NCI-H128 (cell line): ENCODE results near the gene BAIAP2.
"Not testable (repeated sequence)": the region's sequence is repeated elsewhere in the genome, so short reads cannot be mapped to it uniquely, and the experiment has no call there.

Experiments
- DNase-seq: peaks from one replicate; lab custom pipeline; 2025; ENCODE audit not compliant: unreplicated experiment; lab: John Stamatoyannopoulos, UW

BAIAP2 gene

GRCh38 chr17:81066072-81066471, 31.1 kb downstream of the BAIAP2 start:
- no peak for DNase-seq

DNA sequence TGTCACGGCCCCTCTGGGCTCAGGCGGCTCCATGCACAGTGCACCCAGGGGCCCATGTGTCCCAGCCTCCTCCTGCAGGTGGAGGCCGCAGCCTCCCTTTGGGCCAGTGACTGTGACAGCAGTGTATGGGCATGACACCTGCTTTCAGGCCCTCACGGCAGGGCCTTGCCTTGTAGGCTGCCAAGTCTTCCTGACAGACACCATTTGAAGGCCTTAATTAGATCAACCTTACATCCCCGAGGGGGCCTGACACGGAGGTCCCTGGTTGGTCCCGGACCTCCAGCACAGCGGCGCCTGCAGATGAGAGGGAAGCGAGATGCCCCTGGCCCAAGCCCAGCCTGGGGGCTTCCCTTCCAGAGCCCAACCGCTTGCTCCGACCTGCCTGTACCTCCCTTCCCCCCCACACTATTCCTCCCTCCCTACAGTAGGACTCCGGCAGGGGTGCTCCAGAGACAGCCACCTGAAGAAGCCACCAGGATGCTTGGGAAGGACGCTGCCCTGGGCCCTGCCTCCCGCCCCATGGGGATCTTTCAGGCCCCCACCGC, 31.9 kb downstream of the BAIAP2 start:
- no peak for DNase-seq

- DNase-seq, result no peak
These were observed 32.5 kb downstream of the BAIAP2 start for GRCh38 chr17:81067391-81067811.

GRCh38 chr17:81068411-81069134, 33.6 kb downstream of the BAIAP2 start:
- no peak for DNase-seq

- DNase-seq, result no peak
These were observed 34.2 kb downstream of the BAIAP2 start for GRCh38 chr17:81069135-81069645.

GRCh38 chr17:81070541-81071246, 35.7 kb downstream of the BAIAP2 start:
- DNase-seq, result no peak

DNA sequence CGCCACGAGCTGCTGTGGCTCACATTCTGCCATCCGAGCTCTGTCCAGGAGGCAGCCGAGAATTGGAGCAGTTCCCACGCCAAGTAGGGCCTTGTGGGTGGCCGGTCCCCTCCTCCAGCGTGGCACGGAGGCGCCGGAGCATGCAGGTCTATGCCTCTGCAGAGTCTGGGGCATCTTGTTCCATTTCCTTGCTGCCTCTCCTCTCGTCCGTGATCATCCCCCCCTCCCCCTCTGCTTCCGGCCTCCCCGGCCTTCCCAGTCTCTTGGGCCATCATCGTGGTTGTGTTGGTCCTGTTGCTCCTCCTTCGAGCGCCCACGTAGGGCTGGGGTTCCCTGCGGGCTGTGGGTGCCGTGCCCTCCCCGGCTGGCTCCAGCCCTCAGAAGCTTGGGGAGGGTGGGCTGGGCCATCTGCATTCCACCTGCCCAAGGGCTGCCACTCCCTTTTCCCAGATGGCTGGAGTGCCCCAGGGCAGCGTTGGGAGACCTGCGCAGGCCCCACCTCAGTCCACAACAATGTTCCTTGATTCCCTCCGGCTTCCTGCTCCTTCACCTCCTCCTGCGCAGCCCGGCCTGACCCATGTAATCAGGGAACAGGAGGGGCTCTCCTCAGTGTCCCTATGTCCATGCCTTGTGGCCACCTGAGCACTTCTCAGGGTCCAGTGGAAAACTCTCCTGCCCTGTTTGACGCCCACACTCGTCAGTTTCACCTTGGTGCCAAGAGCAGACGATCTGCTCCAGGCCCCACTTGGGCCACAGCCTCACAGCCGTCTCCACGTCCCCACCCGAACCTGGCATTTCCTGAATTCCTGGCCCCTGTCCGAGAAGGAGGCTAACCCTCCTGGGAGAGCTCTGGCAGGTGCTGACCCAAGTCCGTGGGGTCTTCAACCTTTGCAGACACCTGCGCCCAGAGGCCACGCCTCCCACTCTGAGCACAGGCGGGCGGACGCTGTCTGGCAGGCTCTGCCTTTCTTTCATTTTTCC, 37.1 kb downstream of the BAIAP2 start:
- no peak for DNase-seq

DNA sequence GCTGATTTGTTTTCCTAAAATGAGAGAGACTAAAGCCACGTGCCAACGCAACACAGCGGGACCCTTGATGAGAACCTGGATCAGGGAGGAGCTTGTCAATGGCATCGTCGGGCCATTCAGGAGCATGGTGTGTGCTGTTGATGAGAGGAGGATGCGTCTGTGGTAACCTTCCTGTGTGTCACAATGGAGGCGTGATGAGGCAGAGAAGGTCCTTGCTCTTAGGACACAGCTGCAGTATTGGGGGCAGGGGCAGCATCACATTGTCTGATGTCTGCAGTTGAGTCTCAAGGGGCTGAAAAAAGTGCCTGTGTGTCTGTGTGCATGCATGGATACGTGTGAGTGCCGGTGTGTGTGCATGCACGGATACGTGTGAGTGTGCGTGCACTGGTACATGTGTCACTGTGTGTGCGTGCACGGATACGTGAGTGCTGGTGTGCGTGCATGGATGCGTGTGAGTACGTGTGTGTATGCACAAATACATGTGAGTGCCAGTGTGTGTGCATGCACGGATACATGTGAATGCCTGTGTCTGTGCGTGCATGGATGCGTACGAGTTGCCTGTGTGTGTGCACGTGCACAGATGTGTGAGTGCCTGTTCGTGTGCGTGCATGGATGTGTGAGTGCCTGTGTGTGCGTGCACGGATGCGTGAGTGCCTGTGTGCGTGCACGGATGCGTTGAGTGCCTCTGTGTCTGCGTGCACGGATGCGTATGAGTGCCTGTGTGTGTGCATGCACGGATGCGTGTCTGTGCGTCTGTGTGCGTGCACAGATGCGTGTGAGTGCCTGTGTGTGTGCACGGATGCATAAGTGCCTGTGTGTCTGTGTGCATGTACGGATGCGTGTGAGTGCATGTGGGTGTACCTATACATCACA, 39.3 kb downstream of the BAIAP2 start:
- no peak for DNase-seq

- no peak for DNase-seq
These were observed 39.9 kb downstream of the BAIAP2 start for GRCh38 chr17:81074875-81075274.

DNA sequence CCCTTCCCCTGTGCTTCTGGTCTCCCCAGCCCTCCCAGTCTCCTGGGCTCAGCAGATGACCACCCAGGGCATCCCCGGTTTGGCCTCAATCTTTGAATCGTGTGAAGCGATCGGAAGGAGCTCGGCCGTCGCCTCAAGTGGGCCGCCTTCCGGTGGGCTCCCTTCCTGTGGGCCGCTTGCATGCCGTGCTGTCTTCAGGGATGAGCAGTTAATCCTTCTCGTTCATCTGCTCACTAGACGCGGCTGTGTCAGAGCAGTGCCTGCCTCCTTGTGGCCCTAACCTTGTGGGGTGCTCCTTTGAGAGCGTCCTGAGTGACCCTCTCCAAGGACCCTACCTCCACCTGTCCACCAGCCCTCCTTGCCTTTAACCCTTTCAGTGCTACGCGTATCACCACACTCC, 40.4 kb downstream of the BAIAP2 start:
- DNase-seq, result no peak

GRCh38 chr17:81076141-81076679, 41.3 kb downstream of the BAIAP2 start:
- no peak for DNase-seq

- DNase-seq, result not testable (repeated sequence)
These were observed 43.3 kb downstream of the BAIAP2 start for GRCh38 chr17:81078026-81078913.

DNA sequence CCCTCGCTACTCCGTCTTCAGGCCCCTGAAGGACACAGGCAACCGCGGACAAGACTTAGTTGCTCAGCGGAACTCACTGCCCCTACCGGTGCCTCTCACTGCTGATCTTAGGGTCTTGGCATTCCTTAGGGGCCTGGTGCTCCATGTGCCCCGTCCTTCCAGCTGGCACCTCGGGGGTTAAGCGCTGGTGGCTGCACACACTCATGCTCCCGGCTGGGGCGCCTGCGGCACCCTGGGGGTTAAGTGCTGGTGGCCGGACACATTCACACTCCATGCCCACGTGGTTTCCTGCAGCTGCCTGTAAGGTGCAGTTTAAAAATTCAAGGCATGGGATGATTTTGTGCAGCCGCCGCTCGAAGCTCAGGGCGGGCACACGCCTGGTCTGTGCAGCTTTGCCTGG, 45.1 kb downstream of the BAIAP2 start:
- DNase-seq, result no peak

DNA sequence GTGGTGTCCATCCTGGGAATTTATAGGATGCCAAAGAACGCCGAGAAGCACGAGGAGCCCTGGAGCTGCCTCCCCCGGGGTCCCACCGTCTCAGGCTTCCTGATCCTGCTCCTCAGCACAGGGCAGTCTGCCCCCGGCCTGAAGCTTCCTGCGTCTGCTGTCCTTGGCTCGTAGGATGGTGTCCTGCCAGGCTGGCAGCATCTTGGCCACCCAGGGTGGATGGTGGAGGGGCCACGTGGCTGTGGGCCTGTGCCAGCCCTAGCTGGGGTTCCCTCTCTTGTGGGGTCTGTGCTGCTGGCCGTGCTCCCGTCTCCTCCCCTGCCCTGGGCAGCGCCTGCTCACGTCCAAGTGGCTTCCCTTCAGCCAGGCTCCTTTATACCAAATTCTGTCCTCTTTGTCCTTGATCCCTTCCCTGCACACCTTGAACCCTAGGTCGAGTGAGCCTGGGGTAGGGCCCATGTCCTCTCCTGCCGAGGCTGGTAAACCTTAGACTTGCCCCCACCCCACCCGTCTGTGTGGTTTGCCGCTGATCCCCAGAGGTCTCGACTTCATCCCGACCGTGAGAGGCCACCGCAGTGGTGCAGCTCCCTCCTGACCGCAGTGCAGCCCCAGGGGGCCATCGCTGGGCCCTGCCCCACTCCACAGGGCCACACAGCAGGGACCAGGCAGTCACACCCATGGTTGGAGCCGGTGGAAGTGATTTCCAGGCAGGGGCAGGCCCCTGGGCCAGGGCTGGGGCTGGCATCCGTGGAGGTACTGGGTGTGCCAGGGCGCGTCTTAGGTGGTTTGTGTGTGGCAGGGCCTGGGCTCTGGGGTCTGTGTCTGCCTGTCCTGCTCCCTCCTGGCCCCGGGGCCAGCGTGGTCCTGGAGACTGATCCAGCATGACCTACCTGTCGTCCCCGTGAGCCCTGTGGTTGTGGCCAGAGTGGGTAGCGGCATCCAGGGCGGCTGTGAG, 46.5 kb downstream of the BAIAP2 start:
- no peak for DNase-seq

DNA sequence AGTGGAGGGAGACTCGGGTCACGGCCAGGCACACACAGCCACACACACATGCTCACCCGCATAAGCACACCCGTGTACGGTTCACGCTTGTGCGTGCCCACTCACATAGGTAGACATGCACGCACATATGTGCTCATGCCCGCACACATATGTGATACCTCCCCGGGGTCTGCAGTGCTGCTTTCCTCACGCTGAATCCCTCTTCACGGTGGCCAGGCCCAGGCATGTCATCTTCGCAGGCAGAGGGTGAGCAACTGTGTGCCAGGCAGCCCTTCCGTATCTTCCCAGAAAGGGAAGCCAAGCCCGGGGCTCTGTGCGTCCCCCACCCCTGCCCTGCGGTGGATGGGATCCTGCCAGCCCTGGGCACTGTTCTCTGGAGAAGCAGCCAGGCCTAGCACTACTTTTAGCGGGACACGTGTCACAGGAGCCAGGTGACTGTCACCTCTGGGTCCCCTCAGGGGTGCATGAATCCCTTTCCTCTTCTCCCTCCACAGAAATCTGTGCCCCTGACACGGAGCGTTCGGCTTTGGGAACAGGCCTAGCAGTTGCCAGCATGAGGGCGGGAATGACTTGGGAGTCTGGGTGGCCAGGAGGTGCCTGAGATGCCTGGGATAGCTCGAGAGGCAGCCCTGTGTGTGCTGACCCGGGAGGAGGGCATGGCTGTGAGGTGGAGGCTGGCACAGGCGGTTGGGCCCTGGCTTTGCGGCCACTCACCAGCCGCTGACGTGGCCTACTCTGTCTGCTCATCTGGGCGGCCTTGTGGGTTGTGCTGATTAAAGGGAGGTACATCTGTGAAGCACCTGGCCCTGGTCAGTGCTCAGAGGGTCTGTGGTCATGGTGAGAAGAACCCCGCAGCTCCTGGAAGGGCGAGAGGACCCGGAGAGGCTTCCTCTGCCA, 47.5 kb downstream of the BAIAP2 start:
- no peak for DNase-seq

DNA sequence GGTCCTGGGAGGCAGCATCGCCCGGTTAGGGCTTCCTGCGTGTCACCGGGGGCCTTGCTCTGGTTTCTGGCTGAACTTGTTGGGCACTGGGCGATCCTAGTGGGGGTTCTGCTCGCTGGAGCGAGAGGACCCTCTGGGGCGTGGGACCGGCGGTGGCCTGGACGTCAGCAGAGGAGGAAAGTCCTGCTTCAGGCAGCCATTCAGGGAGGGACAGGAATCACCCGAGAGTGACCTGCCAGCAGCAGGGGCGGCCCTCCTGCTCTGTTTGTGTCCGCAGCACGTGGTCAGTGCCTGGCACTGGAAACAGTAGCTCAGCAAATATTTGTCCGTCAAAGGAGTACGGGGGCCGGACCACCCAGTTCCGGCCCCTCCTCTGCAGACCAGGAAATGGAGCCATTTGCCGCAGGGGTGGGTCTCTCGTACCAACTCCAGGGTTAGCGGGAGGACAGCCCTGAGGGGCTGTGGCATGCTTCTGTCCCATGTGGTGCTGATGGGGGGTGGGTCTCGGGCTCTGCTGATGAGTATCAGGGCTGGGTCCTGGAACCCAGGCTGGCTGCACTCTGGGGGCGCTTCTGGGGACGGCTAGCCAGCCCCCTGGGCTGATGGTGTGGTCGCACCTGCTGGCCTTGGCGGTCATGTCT, 48.3 kb downstream of the BAIAP2 start:
- DNase-seq, result no peak
